LHCN-M2 (cell line): ENCODE data around the gene CAVIN2. TPM values are rescaled to one million over a fixed set of nuclear protein-coding genes. Genes with fewer than 3 reads are reported as not detected.

Experiments
- DNase-seq: peaks from one replicate; pipeline ENCODE4 v3.0.0-alpha.2; 2012; ENCODE audit warnings: low read depth
- total RNA-seq: library from RNA; depleted of rRNA; stranded (reverse); fragments of >200 nt; gene quantifications from 2 replicates; pipeline ENCODE4 v1.2.3, GENCODE V29; 2014

The CAVIN2 gene
- total RNA-seq, 1 experiment from 2014 or later = 506 TPM

- peak; percentile 19 for DNase-seq
These were observed 6.7 kb downstream of the CAVIN2 start for GRCh38 chr2:191839918-191840804.

GRCh38 chr2:191838526-191838925 is 8.4 kb downstream of the CAVIN2 start:
- DNase-seq = peak; percentile 32

GRCh38 chr2:191836853-191837769 is 9.8 kb downstream of the CAVIN2 start:
- peak; percentile 21 for DNase-seq

- no peak for DNase-seq
These were observed 10.4 kb downstream of the CAVIN2 start for GRCh38 chr2:191836471-191836852.

GRCh38 chr2:191835539-191836350 is 11.1 kb downstream of the CAVIN2 start:
- peak; percentile 27 for DNase-seq

GRCh38 chr2:191835100-191835499 is 11.8 kb downstream of the CAVIN2 start:
- DNase-seq = no peak

- DNase-seq = no peak
These were observed 13.5 kb downstream of the CAVIN2 start for GRCh38 chr2:191833356-191833755.

GRCh38 chr2:191832668-191833067 is 14.2 kb downstream of the CAVIN2 start:
- peak; percentile 20 for DNase-seq

GRCh38 chr2:191831410-191831994 is 15.4 kb downstream of the CAVIN2 start:
- DNase-seq = peak; percentile 47

- DNase-seq = peak; percentile 15
These were observed 22.5 kb downstream of the CAVIN2 start for GRCh38 chr2:191824398-191824797.

- no peak for DNase-seq
These were observed 25.8 kb downstream of the CAVIN2 start for GRCh38 chr2:191821078-191821477.

- DNase-seq = no peak
These were observed 28.1 kb downstream of the CAVIN2 start for GRCh38 chr2:191818725-191819350.

- no peak for DNase-seq
These were observed 28.8 kb downstream of the CAVIN2 start for GRCh38 chr2:191818133-191818532.

GRCh38 chr2:191815010-191815409 is 31.9 kb downstream of the CAVIN2 start:
- DNase-seq = no peak

GRCh38 chr2:191813943-191814342 is 32.9 kb downstream of the CAVIN2 start:
- DNase-seq = no peak

GRCh38 chr2:191811807-191812602 is 34.9 kb downstream of the CAVIN2 start:
- peak; percentile 73 for DNase-seq

GRCh38 chr2:191806396-191806795 is 40.5 kb downstream of the CAVIN2 start:
- DNase-seq = peak; percentile 47

GRCh38 chr2:191804766-191805165 is 42.1 kb downstream of the CAVIN2 start:
- no peak for DNase-seq

- no peak for DNase-seq
These were observed 43.9 kb downstream of the CAVIN2 start for GRCh38 chr2:191803007-191803406.

- DNase-seq = no peak
These were observed 44.7 kb downstream of the CAVIN2 start for GRCh38 chr2:191802180-191802579.
